HEK293 (cell line): ENCODE measurements around the gene CCDC158.

Experiments
- CTCF ChIA-PET: fragments of 350-600 bp; formaldehyde crosslinking; extraction: SDS; loops from one replicate; lab custom pipeline; 2021; ENCODE audit warnings: antibody characterized with exemption; lab: Yijun Ruan, JAX
- POLR2A ChIA-PET: fragments of 300-600 bp; formaldehyde crosslinking; extraction: SDS; loops from one replicate; lab custom pipeline; 2020; ENCODE audit warnings: antibody characterized with exemption, inconsistent platforms; lab: Yijun Ruan, JAX
- H3K27ac ChIP-seq: fragments of 200-500 bp; sonication (Bioruptor generic); 2 replicates; pipeline ENCODE4 v1.5.1; 2014; ENCODE audit warnings: low read depth, low read length, control low read depth, inconsistent platforms; ENCODE audit errors: extremely low read depth
- H3K36me3 ChIP-seq, 2 experiments: fragments of 200-500 bp in 1 of 2; sonication (Bioruptor generic) in 1 of 2; 1 replicate in 1 of 2; 2 replicates in 1 of 2; pipeline ENCODE4 v1.5.1; 2014 to 2017; ENCODE audit warnings: inconsistent platforms in 2 of 2, low read length in 2 of 2; ENCODE audit not compliant: control insufficient read depth in 2 of 2, insufficient read depth in 1 of 2
- H3K4me1 ChIP-seq: fragments of 200-500 bp; sonication (Bioruptor generic); 2 replicates; pipeline ENCODE4 v1.5.1; 2014; ENCODE audit warnings: mild to moderate bottlenecking, low read length, inconsistent platforms; ENCODE audit not compliant: control insufficient read depth, insufficient read depth
- H3K4me3 ChIP-seq: 2 replicates; pipeline ENCODE4 v1.5.1; 2011; ENCODE audit warnings: low read depth, mild to moderate bottlenecking, control low read depth, low read length, moderate library complexity
- H3K9me3 ChIP-seq: fragments of 200-500 bp; sonication (Bioruptor generic); 2 replicates; pipeline ENCODE4 v1.5.1; 2014; ENCODE audit warnings: low read depth, low read length, inconsistent platforms; ENCODE audit not compliant: control insufficient read depth, insufficient read depth
- REST ChIP-seq: fragments of 450-650 bp; formaldehyde crosslinking; IDR thresholded peaks from 2 replicates; pipeline ENCODE4 v1.5.1; 2016; ENCODE audit warnings: missing biosample characterization, missing genetic modification characterization
- SP7 ChIP-seq: fragments of 450-650 bp; formaldehyde crosslinking; IDR thresholded peaks from 2 replicates; pipeline ENCODE4 v1.5.1; 2016; ENCODE audit warnings: missing biosample characterization, missing genetic modification characterization
- TSHZ1 ChIP-seq: fragments of 450-650 bp; formaldehyde crosslinking; IDR thresholded peaks from 2 replicates; pipeline ENCODE4 v1.5.1; 2016; ENCODE audit warnings: missing biosample characterization, missing genetic modification characterization, borderline replicate concordance
- ZIC2 ChIP-seq: fragments of 450-650 bp; formaldehyde crosslinking; IDR thresholded peaks from 2 replicates; pipeline ENCODE4 v1.5.1; 2016; ENCODE audit warnings: missing biosample characterization, missing genetic modification characterization
- ZNF112 ChIP-seq: fragments of 450-650 bp; formaldehyde crosslinking; IDR thresholded peaks from 2 replicates; pipeline ENCODE4 v1.5.0; 2017; ENCODE audit warnings: missing biosample characterization, missing genetic modification characterization
- ZNF132 ChIP-seq: fragments of 450-650 bp; formaldehyde crosslinking; IDR thresholded peaks from 2 replicates; pipeline ENCODE4 v1.5.1; 2017; ENCODE audit warnings: missing biosample characterization, missing genetic modification characterization, borderline replicate concordance
- ZNF16 ChIP-seq: fragments of 450-650 bp; formaldehyde crosslinking; IDR thresholded peaks from 2 replicates; pipeline ENCODE4 v1.5.1; 2016; ENCODE audit warnings: low read depth, missing biosample characterization, missing genetic modification characterization
- ZNF174 ChIP-seq: fragments of 450-650 bp; formaldehyde crosslinking; IDR thresholded peaks from 2 replicates; pipeline ENCODE4 v1.5.0; 2017; ENCODE audit warnings: missing biosample characterization, mild to moderate bottlenecking, missing genetic modification characterization
- ZNF2 ChIP-seq: fragments of 450-650 bp; formaldehyde crosslinking; IDR thresholded peaks from 2 replicates; pipeline ENCODE4 v1.5.1; 2016; ENCODE audit warnings: missing biosample characterization, missing genetic modification characterization
- ZNF214 ChIP-seq: fragments of 450-650 bp; formaldehyde crosslinking; IDR thresholded peaks from 2 replicates; pipeline ENCODE4 v1.5.1; 2017; ENCODE audit warnings: missing biosample characterization, mild to moderate bottlenecking, missing genetic modification characterization, borderline replicate concordance
- ZNF558 ChIP-seq: fragments of 450-650 bp; formaldehyde crosslinking; IDR thresholded peaks from 2 replicates; pipeline ENCODE4 v1.5.1; 2016; ENCODE audit warnings: missing biosample characterization, missing genetic modification characterization
- ZNF707 ChIP-seq: fragments of 450-650 bp; formaldehyde crosslinking; IDR thresholded peaks from 2 replicates; pipeline ENCODE4 v1.5.1; 2016; ENCODE audit warnings: missing biosample characterization, missing genetic modification characterization
- ZNF837 ChIP-seq: fragments of 450-650 bp; formaldehyde crosslinking; IDR thresholded peaks from 2 replicates; pipeline ENCODE4 v1.5.1; 2016; ENCODE audit warnings: missing biosample characterization, missing genetic modification characterization
- ZSCAN16 ChIP-seq: fragments of 450-650 bp; formaldehyde crosslinking; IDR thresholded peaks from 2 replicates; pipeline ENCODE4 v1.5.1; 2016; ENCODE audit warnings: missing biosample characterization, missing genetic modification characterization
- ZSCAN23 ChIP-seq: fragments of 450-650 bp; formaldehyde crosslinking; IDR thresholded peaks from 2 replicates; pipeline ENCODE4 v1.5.1; 2016; ENCODE audit warnings: missing biosample characterization, missing genetic modification characterization
- ZSCAN30 ChIP-seq: fragments of 450-650 bp; IDR thresholded peaks from 2 replicates; pipeline ENCODE4 v1.5.1; 2018; ENCODE audit warnings: missing biosample characterization, mild to moderate bottlenecking, missing genetic modification characterization, moderate library complexity

The CCDC158 gene

GRCh38 chr4:76406081-76406480 is 14.9 kb downstream of the CCDC158 start:
- H3K9me3 ChIP-seq = no peaks in the 10 kb centered on the region
- no peaks in the 10 kb centered on the region for H3K4me1 ChIP-seq
- POLR2A ChIA-PET = no interaction called here
- TF ChIP-seq ZNF558 (tag by site-specific recombination) (no peak), ZNF16 (tag by site-specific recombination) (no peak), ZNF707 (tag by site-specific recombination) (no peak), ZNF174 (tag by site-specific recombination) (no peak), ZNF112 (tag by site-specific recombination) (no peak), ZSCAN23 (tag by site-specific recombination) (no peak), ZNF214 (no peak)
- CTCF ChIA-PET = no interaction called here
- H3K36me3 ChIP-seq = no peaks in the 10 kb centered on the region
- H3K4me3 ChIP-seq = no peak overlapping the region
- H3K27ac ChIP-seq = no peak overlapping the region

GRCh38 chr4:76401654-76402053 is 19.3 kb downstream of the CCDC158 start:
- Histone ChIP-seq H3K4me3 (no peak overlapping the region), H3K4me1 (no peaks in the 10 kb centered on the region), H3K27ac (no peak overlapping the region), H3K36me3 (no peaks in the 10 kb centered on the region), H3K9me3 (no peaks in the 10 kb centered on the region)
- CTCF ChIA-PET = no interaction called here
- TF ChIP-seq ZNF132 (tag by site-specific recombination) = no peak
- TF ChIP-seq ZSCAN16 (tag by site-specific recombination) = no peak
- no peak for TF ChIP-seq ZNF2 (tag by site-specific recombination)
- no peak for TF ChIP-seq ZNF174 (tag by site-specific recombination)
- no peak for TF ChIP-seq SP7 (tag by site-specific recombination)
- TF ChIP-seq TSHZ1 (tag by site-specific recombination) = no peak
- POLR2A ChIA-PET = no interaction called here

- CTCF ChIA-PET = interaction anchor here (2.8 kb wide), 1 partner anchor 10 kb away, joined by 9 read pairs; no protein-coding TSS in a partner anchor
- H3K27ac ChIP-seq = no peak overlapping the region
- H3K9me3 ChIP-seq = no peaks in the 10 kb centered on the region
- POLR2A ChIA-PET = no interaction called here
- H3K4me1 ChIP-seq = no peaks in the 10 kb centered on the region
- H3K4me3 ChIP-seq = no peak overlapping the region
- TF ChIP-seq ZSCAN30 (no peak), ZIC2 (tag by site-specific recombination) (no peak), REST (tag by site-specific recombination) (peak; percentile 69; the same call in 1 of the 2 replicates), ZNF837 (tag by site-specific recombination) (no peak)
- no peaks in the 10 kb centered on the region for H3K36me3 ChIP-seq
Observed at GRCh38 chr4:76388160-76388908, 32.6 kb downstream of the CCDC158 start.
